Measurements from ENCODE around the gene GUCD1. TPM values are rescaled to one million over a fixed set of nuclear protein-coding genes. Genes with fewer than 3 reads are reported as not detected.

Gene GUCD1
- total and polyA plus RNA-seq, 10 of the 15 experiments (the other 5 are each of a cell fraction or from before 2014, with no cell fraction given): 56.0 to 177 (median 88.2) TPM

GRCh38 chr22:24512043-24512442 is 42.9 kb downstream of the GUCD1 start (continued):
- TF ChIP-seq ZNF687 (IDR thresholded peaks at IDR 0.05): 0 out of 2 replicates have a peak, but pooled peaks have one; percentile 29

- 40% methylated on average over 10 of the region's 10 CpGs for WGBS (ENCODE audit: insufficient coverage, insufficient replicate concordance, low lambda C conversion rate, missing lambda C conversion rate)
- TF ChIP-seq, protein P1, sequence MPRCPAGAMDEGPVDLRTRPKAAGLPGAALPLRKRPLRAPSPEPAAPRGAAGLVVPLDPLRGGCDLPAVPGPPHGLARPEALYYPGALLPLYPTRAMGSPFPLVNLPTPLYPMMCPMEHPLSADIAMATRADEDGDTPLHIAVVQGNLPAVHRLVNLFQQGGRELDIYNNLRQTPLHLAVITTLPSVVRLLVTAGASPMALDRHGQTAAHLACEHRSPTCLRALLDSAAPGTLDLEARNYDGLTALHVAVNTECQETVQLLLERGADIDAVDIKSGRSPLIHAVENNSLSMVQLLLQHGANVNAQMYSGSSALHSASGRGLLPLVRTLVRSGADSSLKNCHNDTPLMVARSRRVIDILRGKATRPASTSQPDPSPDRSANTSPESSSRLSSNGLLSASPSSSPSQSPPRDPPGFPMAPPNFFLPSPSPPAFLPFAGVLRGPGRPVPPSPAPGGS (IDR thresholded peaks at IDR 0.05; ENCODE audit: borderline replicate concordance, insufficient read depth, low read depth, low read length, poor library complexity, severe bottlenecking): no peak
- TF ChIP-seq RUNX3 (IDR thresholded peaks at IDR 0.05; ENCODE audit: low read length) (peak; percentile 24; the same call in 1 of the 2 replicates), EED (IDR thresholded peaks at IDR 0.05; ENCODE audit: low read depth) (0 out of 2 replicates have a peak, but pooled peaks have one; percentile 17), STAT1 (conservative IDR thresholded peaks at IDR 0.05) (no peak), MLLT1 (IDR thresholded peaks at IDR 0.05) (peak; percentile 35; the same call in 1 of the 2 replicates), BACH1 (IDR thresholded peaks at IDR 0.05; ENCODE audit: borderline replicate concordance) (peak; percentile 78), CEBPB (IDR thresholded peaks at IDR 0.05; ENCODE audit: borderline replicate concordance in 1 of 2, low read depth in 2 of 2, low read length in 2 of 2) (peak in 1 of 2 experiments; percentile 51; a peak in 1 of 4 replicates)
- BruUV-seq (replicated peaks): no TSS peak
- H3K79me2 ChIP-seq (ENCODE audit: control insufficient read depth, insufficient read depth, low read length): no peaks in the 10 kb centered on the region
- RAD21 ChIA-PET (ENCODE audit: unreplicated experiment): interaction anchor here (0.7 to 2.3 kb wide), 6 partner anchors 8 to 85 kb away, joined by 3 to 10 read pairs (median 4); no protein-coding TSS in a partner anchor
- H3K27me3 ChIP-seq (replicated peaks in 1 of 2; ENCODE audit: control insufficient read depth in 2 of 2, insufficient read depth in 2 of 2, low read length in 1 of 2): no peaks in the 10 kb centered on the region
- FAIRE-seq (no peak), ATAC-seq (peak; percentile 5; the same call in 2 of the 3 replicates), DNase-seq (ENCODE audit: low read depth, low spot score) (no peak)
- H3K4me1 ChIP-seq (ENCODE audit: control insufficient read depth, insufficient read depth, low read length): peaks cover 64% of the 10 kb centered on the region
- no peaks in the 10 kb centered on the region for H3K36me3 ChIP-seq (ENCODE audit: control insufficient read depth in 2 of 2, insufficient read depth in 2 of 2, low read length in 1 of 2)
- in situ Hi-C loops (cut with MboI) (no loop called here), intact Hi-C loops (cut with micrococcal nuclease; ENCODE audit: unreplicated experiment) (no loop called here)
- CTCF ChIA-PET: interaction anchor here (0.7 to 11.4 kb wide), 5 partner anchors 9 to 340 kb away, joined by 4 to 213 read pairs (median 6); partner anchors contain the start of gene ADORA2A
- no peaks in the 10 kb centered on the region for H4K20me1 ChIP-seq (ENCODE audit: control insufficient read depth, insufficient read depth)
- H3K4me3 ChIP-seq: no peak overlapping the region
- no peak overlapping the region; the same call in 1 of the 2 replicates for H3K9ac ChIP-seq (ENCODE audit: control insufficient read depth, insufficient read depth, low read length)
- POLR2A ChIA-PET: interaction anchor here (1.1 to 1.6 kb wide), 3 partner anchors 76 to 85 kb away, joined by 3 to 7 read pairs (median 3); no protein-coding TSS in a partner anchor
- SMC1A ChIA-PET (ENCODE audit: uncharacterized antibody, unreplicated experiment): interaction anchor here (0.7 to 1.6 kb wide), 10 partner anchors 9 to 112 kb away, joined by 3 to 8 read pairs (median 4); no protein-coding TSS in a partner anchor
- H2AFZ ChIP-seq (ENCODE audit: control insufficient read depth, low read depth, low read length): no peak overlapping the region; the same call in none of the 2 replicates
- H3K4me2 ChIP-seq (ENCODE audit: control insufficient read depth, insufficient read depth): peak overlapping the region; percentile 39; the same call in 1 of the 2 replicates
- H3K9me3 ChIP-seq (replicated peaks; ENCODE audit: control insufficient read depth, insufficient read depth, low read length): no peaks in the 10 kb centered on the region
- peak overlapping the region; percentile 57 for H3K27ac ChIP-seq (ENCODE audit: control insufficient read depth, insufficient read depth)
These were observed 44.0 kb downstream of the GUCD1 start for GRCh38 chr22:24510637-24511625.

Data from GM12878 (cell line).